GM13976 (cell line): ENCODE data around the gene FOXS1.

ENCODE experiments used
- DNase-seq: peaks from one replicate; pipeline ENCODE4 v3.0.0; 2012; ENCODE audit warnings: low spot score
- CTCF ChIP-seq: IDR thresholded peaks from 2 replicates; pipeline ENCODE4 v1.5.1; 2012; ENCODE audit warnings: borderline replicate concordance, mild to moderate bottlenecking; ENCODE audit not compliant: insufficient read depth; ENCODE audit errors: extremely low read depth, missing control alignments, control extremely low read depth
- in situ Hi-C: fragments of 300-500 bp; cut with MboI; formaldehyde crosslinking; loops from one replicate; pipeline ENCODE4 v1.12.0; 2022; ENCODE audit warnings: low sequenced_read_pairs, mixed read lengths, inconsistent platforms; ENCODE audit not compliant: unreplicated experiment

Gene FOXS1

GRCh38 chr20:31868853-31869672 is 23.7 kb upstream of the FOXS1 start:
- in situ Hi-C loops: no loop called here
- peak; percentile 22 for DNase-seq
- no peak for TF ChIP-seq CTCF

DNA sequence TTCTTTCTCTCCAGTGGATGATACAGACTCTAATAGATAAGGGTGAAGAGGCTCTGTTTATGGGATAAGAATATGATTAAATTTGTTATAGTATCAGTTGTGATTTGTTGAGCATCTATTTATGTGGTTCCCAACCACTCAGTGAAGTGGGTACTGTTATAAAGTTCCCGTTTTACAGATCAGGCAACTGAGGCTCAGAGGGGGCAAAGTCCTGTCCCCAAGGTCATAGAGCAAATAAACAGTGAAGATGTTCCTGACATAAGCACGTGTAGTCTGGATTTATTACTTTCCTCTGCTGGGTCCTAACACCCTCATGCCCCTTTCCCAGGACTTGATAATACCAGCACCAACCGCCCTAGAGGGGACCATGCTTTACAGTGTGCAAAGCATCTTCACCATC is 20.8 kb upstream of the FOXS1 start:
- TF ChIP-seq CTCF: no peak
- DNase-seq: no peak
- in situ Hi-C loops: no loop called here

DNA sequence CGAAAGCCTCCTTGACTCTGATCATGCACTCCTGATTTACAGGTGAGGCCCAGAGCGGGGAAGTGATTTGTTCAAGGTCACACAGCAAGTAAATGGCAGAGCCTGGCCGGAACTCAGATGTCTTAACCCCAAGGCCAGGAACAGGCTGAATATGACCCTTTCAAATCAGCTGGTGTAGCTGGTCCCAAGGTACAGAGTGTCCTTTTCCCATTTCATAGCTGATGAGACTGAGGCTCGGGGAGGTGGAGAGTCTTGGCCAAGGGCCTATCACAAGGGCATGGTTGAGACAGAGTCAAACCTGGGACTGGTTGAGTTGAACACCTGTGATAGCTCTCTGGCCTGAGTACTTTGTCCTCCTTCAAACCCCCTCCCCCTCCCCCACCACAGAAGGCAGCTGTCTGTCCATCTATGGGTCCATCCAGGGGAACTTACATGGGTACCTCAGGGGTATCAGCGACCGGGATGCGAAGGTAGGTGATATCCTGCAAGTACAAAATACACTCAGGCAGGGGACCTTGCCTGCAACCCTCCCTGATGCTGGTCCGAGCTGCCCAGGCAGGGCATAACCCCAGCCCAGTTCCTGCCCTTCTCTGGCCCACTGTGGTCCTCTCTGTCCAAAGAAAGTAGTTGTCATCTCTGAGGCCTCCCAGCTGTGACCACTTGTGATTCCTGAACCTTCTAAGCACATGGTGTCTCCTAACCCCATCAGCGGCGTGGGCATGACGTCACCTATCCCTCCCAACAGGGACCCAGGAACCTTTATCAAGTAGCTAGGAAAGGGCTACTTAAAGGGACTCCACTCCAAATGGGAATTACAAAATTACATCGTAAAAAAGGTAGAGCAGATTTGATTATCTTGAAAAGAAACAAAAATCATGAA is 19.4 kb upstream of the FOXS1 start:
- no peak for TF ChIP-seq CTCF
- in situ Hi-C loops: no loop called here
- no peak for DNase-seq

DNA sequence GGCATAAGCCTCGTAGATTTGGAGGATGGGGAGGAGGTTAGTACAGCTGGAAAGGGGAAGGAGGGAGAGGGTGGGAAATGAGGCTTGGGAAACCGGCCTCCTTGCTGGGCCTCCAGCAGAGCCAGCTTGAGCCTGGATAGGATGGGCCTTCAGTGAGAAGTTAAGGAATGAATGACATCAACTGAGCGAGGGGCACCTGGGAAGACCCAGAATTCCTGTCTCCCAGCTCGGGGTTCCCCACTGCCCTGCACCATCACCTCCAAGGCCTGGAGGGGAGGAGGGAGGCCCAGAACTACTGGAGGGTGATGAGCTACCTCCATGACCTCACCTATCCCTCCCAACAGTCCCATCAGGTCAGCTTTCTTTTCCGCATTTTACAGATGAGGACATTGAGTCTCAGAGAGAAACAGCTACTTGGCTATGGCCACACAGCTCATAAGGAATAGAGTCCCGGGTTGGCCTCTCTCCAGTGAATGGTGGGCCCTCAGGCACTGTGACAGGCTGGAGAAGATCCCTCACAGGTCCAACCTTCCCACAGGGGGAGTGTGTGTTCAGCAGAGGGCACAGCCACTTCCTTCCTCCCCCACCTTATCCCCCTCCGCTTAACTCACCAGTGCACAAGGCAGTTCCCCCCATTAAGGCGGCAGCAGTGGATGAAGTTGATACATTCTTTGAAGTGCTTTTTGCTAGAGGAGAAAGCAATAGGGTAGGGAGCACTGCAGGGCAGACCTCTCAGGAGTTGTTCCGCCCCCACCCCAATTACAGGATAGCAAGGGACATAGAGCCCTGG is 18.1 kb upstream of the FOXS1 start:
- no peak for TF ChIP-seq CTCF
- peak; percentile 10 for DNase-seq
- in situ Hi-C loops: no loop called here

DNA sequence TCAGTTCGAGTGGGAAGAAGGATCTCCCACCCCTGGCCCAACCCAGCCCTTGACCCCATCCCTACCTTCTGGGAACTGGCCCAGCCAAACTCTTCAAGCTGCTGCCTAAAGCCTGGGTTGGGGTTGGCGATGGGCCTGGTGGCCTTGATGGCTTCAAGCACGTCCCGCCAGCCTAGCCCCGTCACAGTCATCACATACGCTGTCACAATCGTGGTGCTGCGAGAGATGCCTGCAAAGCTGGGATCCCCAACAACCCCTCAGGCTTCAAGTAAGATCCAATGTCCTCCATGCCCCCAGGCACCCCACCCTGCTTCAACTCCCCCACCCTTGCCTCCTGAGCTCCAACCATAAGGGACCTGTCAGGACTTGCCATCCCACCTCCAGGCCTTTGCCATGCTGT is 17.1 kb upstream of the FOXS1 start:
- in situ Hi-C loops: no loop called here
- no peak for TF ChIP-seq CTCF
- DNase-seq: peak; percentile 22

- TF ChIP-seq CTCF: no peak
- in situ Hi-C loops: no loop called here
- DNase-seq: no peak
Observed at GRCh38 chr20:31862157-31862470, 16.7 kb upstream of the FOXS1 start.
